NCI-H510A treated with DMSO at 0.1 percent for 48 hours (cell line): ENCODE measurements around the gene KIAA1328.

Experiments
- DNase-seq: peaks from one replicate; lab custom pipeline; 2025; lab: John Stamatoyannopoulos, UW

Gene KIAA1328

GRCh38 chr18:37277804-37278203 is 448.9 kb downstream of the KIAA1328 start:
- no peak for DNase-seq
